ENCODE measurements around the gene SNCB.

GRCh38 chr5:176656467-176656990 lies 26.2 kb upstream of the SNCB start:
- TF ChIP-seq CTCF (IDR thresholded peaks at IDR 0.05) (no peak), POLR2AphosphoS5 (IDR thresholded peaks at IDR 0.05) (no peak), POLR2A (IDR thresholded peaks at IDR 0.05) (no peak), EP300 (IDR thresholded peaks at IDR 0.05; ENCODE audit: low read depth) (no peak)
